Posterior cingulate gyrus (tissue), 11 donors: ENCODE results near the gene TRAP1.
"Not testable (repeated sequence)": the region's sequence is repeated elsewhere in the genome, so short reads cannot be mapped to it uniquely, and the experiment has no call there.

Experiments
- DNase-seq, 10 donors: peaks; one replicate each; pipeline versions ENCODE4 v3.0.0 to v3.0.0-alpha.2; 2020 to 2021; ENCODE audit warnings: mixed read lengths in 3 of 10
- intact Hi-C: fragments of 100-400 bp; cut with DNase I; formaldehyde crosslinking; loops from one replicate; pipeline ENCODE4 v1.15.1; 2023

The TRAP1 gene

DNA sequence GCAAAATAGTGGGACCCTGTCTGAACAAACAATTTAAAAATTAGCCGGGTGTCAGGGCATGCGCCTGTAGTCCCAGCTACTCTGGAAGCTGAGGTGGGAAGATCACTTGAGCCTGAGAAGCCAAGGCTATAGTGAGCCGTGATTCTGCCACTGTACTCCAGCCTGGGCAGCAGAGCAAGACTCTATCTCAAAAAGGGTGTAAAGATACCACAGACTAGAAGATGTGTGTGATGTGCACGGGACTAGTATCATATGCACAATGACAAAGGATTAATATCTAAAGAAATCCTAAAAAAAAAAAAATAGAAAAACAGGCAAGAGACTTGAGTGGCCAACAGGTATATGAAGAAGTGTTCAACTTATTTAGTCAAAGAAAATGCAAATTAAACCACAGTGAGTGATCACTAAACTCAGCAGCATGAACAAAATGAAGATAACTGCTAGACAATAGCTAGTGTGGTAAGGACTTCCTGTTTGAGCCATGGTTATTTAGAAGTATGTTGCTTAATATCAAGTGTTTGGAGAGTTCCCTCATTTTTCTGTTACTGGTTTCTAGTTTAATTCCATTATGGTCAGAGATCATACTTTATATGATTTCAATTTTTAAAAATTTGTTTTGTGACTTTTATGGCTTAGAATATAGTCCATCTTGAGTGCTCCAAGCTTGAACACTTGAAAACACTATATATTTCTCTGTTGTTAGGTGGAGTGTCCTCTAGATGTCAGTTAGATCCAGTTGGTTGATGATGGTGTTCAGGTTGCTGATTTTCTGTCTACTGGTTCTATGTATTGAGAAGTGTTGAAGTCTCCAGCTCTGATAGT lies 91.2 kb downstream of the TRAP1 start:
- no peak for DNase-seq
- intact Hi-C loops, result no loop called here

DNA sequence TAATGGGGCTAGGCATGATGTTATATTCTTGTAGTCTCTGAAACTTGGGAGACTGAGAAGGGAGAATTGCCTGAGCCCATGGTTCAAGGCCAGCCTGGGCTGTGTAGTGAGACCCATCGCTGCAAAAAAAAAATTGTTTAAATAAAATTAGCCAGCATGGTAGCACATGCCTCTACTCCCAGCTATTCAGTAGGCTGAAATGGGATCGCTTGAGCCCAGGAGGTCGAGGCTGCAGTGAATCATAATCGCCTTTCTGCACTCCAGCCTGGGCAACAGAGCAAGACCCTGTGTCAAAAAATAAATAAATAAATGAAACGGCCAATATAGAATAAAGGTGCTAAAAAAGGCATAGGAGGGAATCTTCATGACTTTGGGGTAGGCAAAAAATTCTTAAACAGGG lies 92.0 kb downstream of the TRAP1 start:
- intact Hi-C loops, result no loop called here
- no peak for DNase-seq

DNA sequence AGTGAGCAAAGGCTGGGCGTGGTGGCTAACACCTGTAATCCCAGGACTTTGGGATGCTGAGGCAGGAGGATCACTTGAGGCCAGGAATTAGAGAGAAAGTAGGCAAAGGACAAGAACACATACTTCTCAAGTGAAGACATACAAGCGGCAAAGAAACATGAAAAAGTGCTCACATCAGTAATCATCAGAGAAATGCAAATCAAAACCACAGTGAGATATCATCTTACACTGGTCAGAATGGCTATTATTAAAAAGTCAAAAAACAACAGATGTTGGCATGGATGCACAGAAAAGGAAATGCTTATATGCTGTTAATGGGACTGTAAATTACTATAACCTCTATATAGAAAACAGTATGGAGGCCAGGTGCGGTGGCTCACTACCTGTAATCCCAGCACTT lies 93.7 kb downstream of the TRAP1 start:
- intact Hi-C loops, result no loop called here
- no peak for DNase-seq

DNA sequence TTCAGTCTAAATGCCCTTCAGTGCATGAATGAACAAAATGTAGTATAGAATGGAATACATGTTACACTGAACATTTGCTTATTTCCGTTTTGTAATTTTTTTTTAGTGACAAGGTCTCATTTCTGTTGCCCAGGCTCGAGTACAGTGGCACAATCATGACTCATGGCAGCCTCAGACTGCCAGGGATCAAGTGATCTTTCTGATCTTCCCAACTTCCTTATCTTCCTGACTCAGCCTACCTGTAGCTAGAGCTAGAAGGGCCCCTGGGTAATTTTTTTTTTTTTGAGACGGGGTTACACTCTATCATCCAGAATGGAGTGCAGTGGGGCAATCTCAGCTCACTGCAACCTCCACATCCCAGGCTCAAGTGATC lies 98.6 kb downstream of the TRAP1 start:
- no peak for DNase-seq
- intact Hi-C loops, result no loop called here

DNA sequence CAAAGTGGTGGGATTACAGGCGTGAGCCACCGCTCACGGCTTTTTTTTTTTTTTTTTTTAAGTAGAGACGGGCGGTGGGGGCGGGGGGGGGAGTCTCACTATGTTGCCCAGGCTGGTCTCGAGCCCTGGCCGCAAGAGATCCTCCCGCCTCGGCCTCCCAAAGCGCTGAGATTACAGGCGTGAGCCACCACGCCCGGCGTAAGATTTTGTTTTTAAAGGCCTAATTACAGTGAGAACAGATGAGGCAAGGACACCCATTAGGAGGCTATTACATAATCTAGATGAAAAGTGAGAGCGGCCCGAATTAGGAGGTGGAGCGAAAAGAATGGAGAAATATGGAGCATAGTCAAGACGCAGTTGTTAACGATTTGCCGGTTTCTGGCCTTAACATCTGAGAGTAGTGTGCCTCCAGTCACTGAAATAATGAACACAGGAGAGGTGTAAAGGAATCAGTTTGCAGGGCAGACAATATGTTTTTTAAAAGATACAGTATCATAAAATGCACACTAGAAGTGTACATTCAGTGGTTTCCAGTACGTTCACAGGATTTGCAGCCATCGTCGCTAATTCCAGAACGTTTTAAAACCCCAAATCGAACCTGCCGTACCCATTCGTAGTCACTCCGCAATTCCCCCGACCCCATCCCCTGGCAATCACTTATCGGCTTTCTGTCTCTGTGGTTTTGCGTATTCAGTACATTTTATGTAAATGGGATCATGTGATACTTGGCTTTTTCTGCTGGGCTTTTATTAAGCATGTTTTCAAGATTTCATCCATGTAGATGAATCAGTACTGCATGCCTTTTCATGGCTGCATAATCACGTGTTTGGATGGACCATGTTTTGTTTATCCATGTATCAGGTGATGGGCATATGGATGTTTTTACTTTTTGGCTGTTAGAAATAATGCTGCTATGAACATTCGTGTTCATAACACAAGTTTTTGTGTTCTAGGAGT lies 104.5 kb downstream of the TRAP1 start:
- no peak for DNase-seq

DNA sequence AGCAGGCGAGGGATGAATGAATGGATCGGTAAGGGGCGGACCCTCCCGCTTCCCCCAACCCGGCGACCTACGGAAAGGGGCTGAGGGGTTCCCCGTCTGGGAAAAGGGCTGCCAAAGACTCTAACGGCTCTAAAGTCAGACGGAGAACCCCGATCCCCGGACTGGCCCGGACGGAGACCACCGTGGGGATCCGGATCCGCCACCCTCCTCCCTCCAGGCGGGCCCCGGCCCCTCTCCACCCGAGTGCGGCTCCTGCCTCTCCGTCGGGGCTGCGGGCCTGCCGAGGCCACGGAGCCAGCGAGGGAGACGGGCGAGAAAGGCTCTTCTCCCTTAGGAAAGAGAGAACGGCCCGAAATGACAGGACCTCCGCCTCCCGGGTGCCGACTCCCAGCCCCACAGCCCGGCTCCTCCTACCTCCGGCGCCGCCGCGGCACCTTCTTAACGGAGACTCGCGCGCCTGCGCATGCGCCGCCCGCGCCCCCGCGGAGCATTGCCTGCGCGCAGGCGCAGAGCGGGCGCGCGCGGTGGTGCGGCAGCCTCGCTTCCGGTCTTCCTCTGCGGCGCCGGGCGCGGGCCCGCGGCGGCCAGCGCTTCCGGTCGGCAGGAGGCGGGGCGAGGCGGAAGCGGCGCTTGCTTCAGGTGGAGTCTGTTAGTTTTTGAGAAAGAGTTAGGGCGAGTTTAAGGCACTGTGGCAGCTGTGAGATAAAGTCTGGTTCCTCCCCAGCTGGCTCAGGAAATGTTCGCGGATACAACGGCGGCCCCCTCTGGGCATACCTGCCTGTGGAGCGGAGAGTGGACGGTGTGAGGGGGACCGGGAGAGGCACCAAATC lies 106.0 kb downstream of the TRAP1 start, which contains the start of gene SLX4:
TSS of gene SLX4 (minus strand) at position 461 of the 830 bp plus-strand sequence. CDS start 2,642 bp downstream, outside the sequence.
- intact Hi-C loops, result no loop called here
- DNase-seq, result peak; percentile 68 to 97 (median 78)

More for the DNA sequence above, 104.5 kb downstream of the TRAP1 start:
- intact Hi-C loops, result no loop called here

DNA sequence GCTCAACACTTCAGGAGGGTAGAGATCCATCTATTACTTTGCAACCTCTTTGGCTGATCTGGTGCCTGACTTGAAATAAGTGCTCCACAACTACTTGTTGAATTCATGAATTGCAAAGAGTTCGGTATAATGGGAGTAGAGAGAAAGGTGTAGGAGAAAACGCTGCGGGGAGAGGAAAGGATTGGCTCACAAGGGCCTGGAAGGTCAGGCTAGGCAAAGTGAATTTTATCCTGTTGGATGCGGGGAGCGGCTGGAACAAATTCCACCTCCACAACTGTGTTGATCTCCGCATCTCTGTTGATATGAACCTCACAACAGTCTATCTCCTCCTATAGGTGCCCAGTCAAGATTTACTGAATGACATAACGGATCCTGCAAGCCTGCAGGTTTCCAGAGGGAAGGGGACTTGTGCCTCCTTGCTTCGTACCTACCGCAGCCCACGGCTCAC lies 106.6 kb downstream of the TRAP1 start:
- no peak for DNase-seq
- intact Hi-C loops, result no loop called here

DNA sequence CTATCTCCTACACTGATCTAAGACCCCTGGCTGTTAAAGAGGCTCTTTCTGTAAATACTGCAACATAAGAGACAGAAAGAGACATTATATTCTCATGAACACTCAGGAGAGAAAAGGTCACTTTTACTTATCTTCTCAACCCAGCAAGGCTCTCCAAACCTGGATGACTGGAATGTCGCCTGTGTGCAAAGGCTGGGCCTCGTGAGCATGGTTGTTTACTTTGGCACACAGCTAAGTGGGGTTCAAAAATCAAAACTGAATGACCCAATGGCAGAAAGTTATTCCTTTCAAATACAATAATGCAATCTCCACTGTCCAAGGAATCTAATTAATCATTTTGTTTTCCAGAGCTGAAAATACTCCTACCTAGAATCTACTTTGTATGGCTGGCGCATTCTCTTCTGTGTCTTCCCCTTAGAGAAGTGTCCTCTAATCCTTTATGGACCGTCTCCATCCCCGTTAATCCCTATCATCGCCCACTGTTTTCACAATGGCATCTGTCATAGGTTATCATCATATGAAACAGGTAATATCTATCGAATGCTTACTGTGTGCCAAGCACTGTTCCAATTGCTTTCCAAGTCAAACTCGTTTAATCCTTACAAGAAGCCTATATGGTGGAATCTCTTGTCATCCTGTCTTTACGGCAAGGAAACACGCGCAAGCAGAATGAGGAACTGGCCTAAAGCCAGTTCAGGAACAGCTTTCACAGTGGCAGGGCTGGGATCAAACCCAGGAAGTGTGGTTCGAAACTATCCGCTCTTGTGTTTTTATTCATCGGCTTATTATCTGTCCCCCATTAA lies 107.2 kb downstream of the TRAP1 start:
- intact Hi-C loops, result no loop called here
- DNase-seq, result no peak

DNA sequence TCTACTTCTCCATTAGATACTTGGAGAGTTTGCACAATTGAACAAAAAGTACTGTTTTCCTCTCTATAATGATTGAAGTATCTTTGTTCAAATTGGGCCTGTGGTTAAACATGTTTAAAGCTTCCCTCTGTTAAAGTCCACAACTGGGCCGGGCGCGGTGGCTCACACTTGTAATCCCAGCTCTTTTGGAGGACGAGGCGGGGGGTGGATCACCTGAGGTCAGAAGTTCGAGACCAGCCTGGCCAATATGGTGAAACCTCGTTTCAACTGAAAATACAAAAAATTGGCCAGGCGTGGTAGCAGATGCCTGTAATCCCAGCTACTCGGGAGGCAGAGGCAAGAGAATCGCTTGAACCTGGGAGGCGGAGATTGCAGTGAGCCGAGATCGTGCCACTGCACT lies 108.3 kb downstream of the TRAP1 start:
- intact Hi-C loops, result not testable (repeated sequence)
- peak in 1 of 10 donors; percentile 48 for DNase-seq

DNA sequence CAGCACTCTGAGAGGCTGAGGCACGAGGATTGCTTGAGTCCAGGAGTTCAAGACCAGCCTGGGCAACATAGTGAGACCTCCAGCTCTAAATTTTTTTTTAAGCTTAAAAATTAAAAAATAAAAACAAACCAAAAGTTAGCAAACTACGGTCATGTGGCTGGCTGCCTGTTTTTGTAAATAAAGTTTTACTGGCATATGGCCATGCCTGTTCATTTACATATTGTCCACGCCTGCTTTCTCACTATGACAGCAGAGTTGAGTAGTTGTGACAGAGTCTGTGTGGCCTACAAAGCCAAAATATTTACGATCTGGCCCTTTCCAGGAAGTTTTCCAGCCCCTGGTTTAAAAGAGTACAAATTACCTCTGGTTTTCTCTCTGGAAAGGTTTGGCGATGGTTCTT lies 109.3 kb downstream of the TRAP1 start:
- intact Hi-C loops, result no loop called here
- DNase-seq, result no peak
